IPS-18a (cell line): Measurements from ENCODE around the gene SLC25A44.
"Not testable (repeated sequence)": the region's sequence is repeated elsewhere in the genome, so short reads cannot be mapped to it uniquely, and the experiment has no call there.

Experiments
- H3K27ac ChIP-seq: one replicate; pipeline ENCODE4 v1.5.1; 2013; ENCODE audit warnings: low read length
- H3K27me3 ChIP-seq: one replicate; pipeline ENCODE4 v1.6.1; 2013; ENCODE audit warnings: mild to moderate bottlenecking, low read length; ENCODE audit not compliant: control insufficient read depth, insufficient read depth
- H3K36me3 ChIP-seq: one replicate; pipeline ENCODE4 v1.6.1; 2013; ENCODE audit warnings: low read depth, low read length; ENCODE audit not compliant: control insufficient read depth
- H3K4me1 ChIP-seq: one replicate; pipeline ENCODE4 v1.6.1; 2013; ENCODE audit warnings: low read depth, low read length; ENCODE audit not compliant: control insufficient read depth
- H3K4me3 ChIP-seq: one replicate; pipeline ENCODE4 v1.5.1; 2013; ENCODE audit warnings: low read length
- H3K9ac ChIP-seq: one replicate; pipeline ENCODE4 v1.6.1; 2013; ENCODE audit warnings: mild to moderate bottlenecking, low read length, moderate library complexity
- H3K9me3 ChIP-seq: one replicate; pipeline ENCODE4 v1.6.1; 2013; ENCODE audit warnings: low read depth, low read length; ENCODE audit not compliant: control insufficient read depth

The SLC25A44 gene

GRCh38 chr1:156167536-156167935 lies 26.4 kb upstream of the SLC25A44 start:
- Histone ChIP-seq H3K27ac (no peak overlapping the region), H3K36me3 (no peaks in the 10 kb centered on the region), H3K4me1 (no peaks in the 10 kb centered on the region), H3K9ac (no peak overlapping the region), H3K9me3 (no peaks in the 10 kb centered on the region), H3K4me3 (no peak overlapping the region), H3K27me3 (no peaks in the 10 kb centered on the region)

GRCh38 chr1:156172696-156173470 lies 21.0 kb upstream of the SLC25A44 start:
- Histone ChIP-seq H3K27ac (no peak overlapping the region), H3K4me3 (no peak overlapping the region), H3K4me1 (no peaks in the 10 kb centered on the region), H3K9ac (no peak overlapping the region), H3K27me3 (no peaks in the 10 kb centered on the region), H3K9me3 (no peaks in the 10 kb centered on the region), H3K36me3 (no peaks in the 10 kb centered on the region)

- no peaks in the 10 kb centered on the region for H3K9me3 ChIP-seq
- no peak overlapping the region for H3K4me3 ChIP-seq
- no peak overlapping the region for H3K27ac ChIP-seq
- H3K4me1 ChIP-seq = peaks cover 16% of the 10 kb centered on the region
- H3K36me3 ChIP-seq = no peaks in the 10 kb centered on the region
- H3K9ac ChIP-seq = no peak overlapping the region
- H3K27me3 ChIP-seq = no peaks in the 10 kb centered on the region
Measured at GRCh38 chr1:156176610-156177210, 17.2 kb upstream of the SLC25A44 start.

- no peak overlapping the region for H3K4me3 ChIP-seq
- H3K9ac ChIP-seq = no peak overlapping the region
- no peaks in the 10 kb centered on the region for H3K9me3 ChIP-seq
- H3K4me1 ChIP-seq = peaks cover 20% of the 10 kb centered on the region
- H3K36me3 ChIP-seq = no peaks in the 10 kb centered on the region
- H3K27ac ChIP-seq = no peak overlapping the region
- no peaks in the 10 kb centered on the region for H3K27me3 ChIP-seq
Measured at GRCh38 chr1:156177919-156178654, 15.8 kb upstream of the SLC25A44 start.

- Histone ChIP-seq H3K9ac (no peak overlapping the region), H3K27me3 (no peaks in the 10 kb centered on the region), H3K4me1 (peaks cover 20% of the 10 kb centered on the region), H3K4me3 (no peak overlapping the region), H3K27ac (peak overlapping the region; percentile 31), H3K36me3 (no peaks in the 10 kb centered on the region), H3K9me3 (no peaks in the 10 kb centered on the region)
Measured at GRCh38 chr1:156180471-156180870, 13.4 kb upstream of the SLC25A44 start.

- H3K36me3 ChIP-seq, H3K9me3 ChIP-seq, H3K27me3 ChIP-seq: not testable (repeated sequence)
- Histone ChIP-seq H3K9ac (peak overlapping the region; percentile 50), H3K4me3 (peak overlapping the region; percentile 17), H3K27ac (peak overlapping the region; percentile 85), H3K4me1 (peaks cover 20% of the 10 kb centered on the region)
Measured at GRCh38 chr1:156181391-156181924, 12.4 kb upstream of the SLC25A44 start.

GRCh38 chr1:156182010-156182779 lies 11.7 kb upstream of the SLC25A44 start:
- H3K9ac ChIP-seq = peak overlapping the region; percentile 53
- peak overlapping the region; percentile 62 for H3K27ac ChIP-seq
- not testable (repeated sequence) for H3K9me3 ChIP-seq, H3K27me3 ChIP-seq, H3K36me3 ChIP-seq
- peaks cover 20% of the 10 kb centered on the region for H3K4me1 ChIP-seq
- H3K4me3 ChIP-seq = peak overlapping the region; percentile 22

- H3K27me3 ChIP-seq, H3K36me3 ChIP-seq, H3K9me3 ChIP-seq, H3K4me1 ChIP-seq, H3K4me3 ChIP-seq, H3K9ac ChIP-seq, H3K27ac ChIP-seq: not testable (repeated sequence)
Measured at GRCh38 chr1:156186347-156187177, 7.3 kb upstream of the SLC25A44 start.

- H3K9ac ChIP-seq, H3K27me3 ChIP-seq, H3K4me1 ChIP-seq, H3K36me3 ChIP-seq, H3K9me3 ChIP-seq, H3K27ac ChIP-seq, H3K4me3 ChIP-seq: not testable (repeated sequence)
Measured at GRCh38 chr1:156190265-156190664, 3.6 kb upstream of the SLC25A44 start.

GRCh38 chr1:156191292-156191964 lies 2.5 kb upstream of the SLC25A44 start:
- no peak overlapping the region for H3K4me3 ChIP-seq
- H3K9ac ChIP-seq = no peak overlapping the region
- H3K9me3 ChIP-seq = no peaks in the 10 kb centered on the region
- H3K4me1 ChIP-seq = peaks cover 4% of the 10 kb centered on the region
- no peaks in the 10 kb centered on the region for H3K36me3 ChIP-seq
- H3K27ac ChIP-seq = no peak overlapping the region
- H3K27me3 ChIP-seq = no peaks in the 10 kb centered on the region
